Measurements from ENCODE around the gene DYRK1A.
"Not testable (repeated sequence)": the region's sequence is repeated elsewhere in the genome, so short reads cannot be mapped to it uniquely, and the experiment has no call there.

Gene DYRK1A

DNA sequence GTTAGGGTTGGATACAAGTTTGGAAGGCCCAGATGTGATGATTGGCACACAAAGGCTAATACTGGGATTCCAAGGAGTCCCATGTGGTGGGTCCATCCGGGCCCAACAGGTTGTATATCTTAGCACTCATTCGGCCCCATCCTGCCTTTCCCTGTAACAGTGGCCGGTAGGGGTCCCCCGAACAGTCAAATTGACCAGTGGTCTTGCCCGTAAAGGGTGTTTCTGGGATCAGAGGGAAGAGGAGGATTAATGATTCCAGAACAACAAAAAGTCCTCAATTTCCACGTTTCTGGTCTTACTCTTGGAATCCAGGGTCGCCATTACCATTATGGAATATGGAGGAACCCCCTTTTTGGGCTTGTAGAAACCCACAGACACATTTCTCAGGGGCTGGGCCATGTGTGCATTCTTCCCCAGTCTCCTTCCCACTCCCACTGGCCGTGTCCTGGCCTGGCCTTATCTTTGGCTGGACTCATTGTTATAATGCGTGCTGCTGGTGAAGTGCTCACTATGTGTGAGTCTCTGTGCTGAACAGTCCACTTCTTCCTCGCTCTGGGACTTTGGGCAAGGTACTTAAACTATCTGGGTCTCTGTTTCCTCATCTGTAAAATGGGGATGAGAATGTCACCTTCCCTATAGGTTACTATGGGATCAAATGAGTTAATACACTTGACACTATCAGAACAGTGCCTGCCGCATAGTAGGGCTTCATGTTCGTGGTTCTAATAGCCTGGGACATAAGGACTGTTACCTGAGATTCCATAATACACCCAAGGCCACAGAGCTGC, 161.8 kb downstream of the DYRK1A start:
- no peak for DNase-seq

DNA sequence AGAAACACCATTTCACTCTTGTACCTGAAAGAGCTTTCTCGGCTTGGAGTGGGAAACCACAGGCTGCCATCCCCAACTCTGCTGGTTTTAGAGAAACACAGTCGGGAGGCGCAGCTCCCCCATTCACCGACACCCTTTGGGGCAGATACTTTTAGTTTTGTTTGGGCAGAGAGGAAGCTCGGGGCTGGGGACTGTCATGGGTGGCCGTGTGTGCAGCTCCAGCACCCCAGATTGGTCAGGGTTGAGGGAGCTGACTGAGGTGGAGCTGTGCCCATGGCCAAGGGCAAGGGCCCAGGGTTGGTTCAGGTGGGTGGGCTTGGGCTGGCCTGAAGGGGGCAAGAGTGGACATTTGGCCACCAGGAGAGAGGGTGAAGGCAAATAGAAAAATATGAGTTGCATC, 163.1 kb downstream of the DYRK1A start:
- no peak for DNase-seq

DNA sequence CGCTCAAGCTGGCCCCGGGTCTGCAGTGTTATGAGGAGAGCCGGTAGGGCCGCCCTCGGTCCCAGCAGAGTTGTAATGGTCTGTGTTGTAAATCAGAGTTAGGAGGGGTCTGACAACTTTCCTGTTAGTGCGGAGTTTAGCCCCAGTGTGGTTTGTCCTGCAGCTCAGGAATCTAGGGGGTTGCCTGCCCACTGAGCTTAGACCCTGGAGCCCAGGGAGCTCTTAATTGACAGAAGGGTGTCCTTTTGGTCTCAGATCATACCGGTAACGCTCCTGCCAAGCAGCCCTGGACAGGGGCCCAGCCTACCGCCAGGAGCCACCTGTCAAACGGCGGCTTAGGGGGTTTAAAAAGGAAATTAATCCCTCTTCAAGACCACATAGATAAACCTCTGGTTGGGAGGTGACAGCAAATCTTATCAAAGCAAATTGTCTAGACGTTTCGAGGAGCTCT, 164.4 kb downstream of the DYRK1A start:
- peak in 1 of 2 experiments; percentile 48 for DNase-seq

GRCh38 chr21:37531431-37531932, 164.9 kb downstream of the DYRK1A start:
- peak; percentile 16 to 70 for DNase-seq

DNA sequence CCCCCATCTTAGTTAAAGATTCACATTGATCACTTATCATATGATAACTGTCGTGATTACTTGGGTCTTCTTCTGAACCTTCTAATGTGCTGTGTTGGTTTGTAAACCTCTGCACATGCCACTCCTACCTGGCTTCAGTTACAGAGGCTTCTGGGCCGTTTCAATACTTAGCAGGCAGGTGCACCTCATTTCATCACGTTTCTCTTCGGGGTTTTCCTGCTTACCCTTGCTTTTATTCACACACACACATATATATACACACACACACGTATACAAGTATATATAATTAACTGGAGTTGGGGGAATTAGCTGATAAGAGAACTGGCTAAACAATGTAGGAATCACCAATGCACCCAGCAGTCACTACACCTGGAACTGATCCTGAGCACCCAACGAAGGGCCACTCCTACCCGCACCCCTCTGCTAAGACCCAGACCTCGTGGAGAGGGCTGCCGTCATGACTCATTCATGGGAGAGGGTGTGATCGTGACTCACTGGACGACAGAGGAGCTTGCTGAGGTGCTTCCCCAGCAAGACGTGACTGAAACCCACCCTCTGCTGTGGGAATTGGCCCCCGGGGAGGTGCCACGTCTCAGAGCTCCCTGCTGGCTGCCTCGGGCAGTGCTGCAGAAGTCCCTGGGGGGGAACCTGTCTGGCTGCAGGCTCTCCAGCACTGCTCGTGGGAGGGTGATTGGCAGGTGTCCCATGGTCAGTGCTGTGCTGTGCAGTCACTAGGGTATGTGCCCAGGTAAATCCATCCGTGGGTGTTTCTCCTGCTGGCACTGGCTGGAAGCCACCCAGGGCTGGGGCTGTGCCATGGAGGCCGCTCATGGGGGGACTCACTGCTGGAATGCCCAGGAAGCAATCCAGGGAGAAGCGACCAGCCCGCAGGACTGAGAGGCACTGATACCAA, 166.6 kb downstream of the DYRK1A start:
- no peak for DNase-seq

- no peak for DNase-seq
Observed at GRCh38 chr21:37534431-37534830, 167.9 kb downstream of the DYRK1A start.

DNA sequence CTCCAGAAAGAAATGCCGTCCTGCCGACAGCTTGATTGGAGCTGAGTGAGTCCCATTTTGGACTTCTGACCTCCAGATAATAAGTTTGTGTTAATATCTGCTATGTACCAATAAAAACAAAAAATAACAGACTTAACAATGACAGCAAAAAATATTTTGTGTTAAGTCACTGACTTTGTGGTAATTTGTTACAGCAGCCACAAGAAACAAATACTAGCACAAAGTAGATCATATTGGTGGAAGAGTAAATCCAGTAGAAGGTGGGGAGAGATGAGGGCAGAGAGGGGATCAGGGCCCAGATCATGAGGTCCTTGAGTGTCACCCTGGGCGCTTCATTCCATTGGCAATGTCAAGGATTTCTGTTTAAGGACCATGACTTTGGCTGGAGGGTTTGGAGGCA, 168.6 kb downstream of the DYRK1A start:
- DNase-seq = no peak

GRCh38 chr21:37535672-37536071, 169.1 kb downstream of the DYRK1A start:
- DNase-seq = no peak

- DNase-seq = no peak
Observed at GRCh38 chr21:37536616-37537278, 170.2 kb downstream of the DYRK1A start.

- DNase-seq = no peak
Observed at GRCh38 chr21:37537391-37537996, 170.9 kb downstream of the DYRK1A start.

DNA sequence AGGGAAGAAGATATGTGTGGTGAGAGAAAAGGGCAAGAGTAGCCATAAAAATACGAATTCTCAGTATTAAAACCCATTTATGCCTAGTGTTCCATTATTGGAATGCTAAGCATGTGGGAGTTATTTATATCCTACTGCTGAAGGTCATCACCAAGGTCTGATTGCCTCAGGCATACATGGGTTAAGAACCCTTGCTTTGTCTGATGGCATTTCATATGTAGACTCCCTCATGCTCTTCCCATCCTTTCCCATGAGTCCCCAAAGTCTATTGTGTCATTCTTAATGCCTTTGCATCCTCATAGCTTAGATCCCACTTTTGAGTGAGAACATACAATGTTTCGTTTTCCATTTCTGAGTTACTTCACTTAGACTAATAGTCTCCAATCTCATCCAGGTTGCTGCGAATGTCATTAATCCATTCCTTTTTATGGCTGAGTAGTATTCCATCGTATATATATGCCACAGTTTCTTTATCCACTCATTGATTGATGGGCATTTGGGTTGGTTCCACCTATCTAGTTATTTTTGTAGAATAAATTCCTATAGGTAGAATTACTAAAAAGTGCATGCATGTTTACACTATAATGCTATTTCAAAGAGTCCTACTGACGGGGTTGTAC, 172.5 kb downstream of the DYRK1A start:
- no peak for DNase-seq

DNA sequence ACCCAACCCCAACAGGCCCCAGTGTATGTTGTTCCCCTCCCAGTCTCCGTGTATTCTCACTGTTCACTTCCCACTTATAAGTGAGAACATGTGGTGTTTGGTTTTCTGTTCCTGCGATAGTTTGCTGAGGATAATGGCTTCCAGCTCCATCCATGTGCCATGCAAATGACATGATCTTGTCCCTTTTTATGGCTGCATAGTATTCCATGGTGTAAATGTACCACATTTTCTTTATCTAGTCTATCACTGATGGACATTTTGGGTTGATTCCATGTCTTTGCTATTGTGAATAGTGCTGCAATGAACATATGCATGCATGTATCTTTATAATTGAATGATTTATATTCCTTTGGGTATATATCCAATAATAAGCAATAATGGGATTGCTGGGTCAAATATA, 174.6 kb downstream of the DYRK1A start:
- DNase-seq = not testable (repeated sequence)

DNA sequence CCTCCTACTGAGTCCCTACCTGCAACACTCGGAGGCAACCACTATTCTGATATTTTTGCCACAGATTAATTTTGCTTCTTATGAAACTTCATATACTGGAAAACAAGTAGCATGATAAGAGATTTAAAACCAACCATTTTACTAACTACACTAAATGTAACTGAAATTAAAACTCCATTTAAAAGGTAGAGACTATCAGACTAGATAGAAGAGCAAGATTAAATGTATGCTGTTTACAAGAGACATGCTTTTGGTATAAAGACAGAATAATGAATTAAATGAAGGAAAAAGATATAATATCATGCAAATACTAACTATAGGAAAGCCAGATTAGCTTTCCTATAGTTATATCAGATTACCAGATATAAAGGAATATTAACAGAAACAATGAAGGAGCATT, 175.9 kb downstream of the DYRK1A start:
- DNase-seq = no peak

GRCh38 chr21:37546299-37546908, 179.8 kb downstream of the DYRK1A start:
- DNase-seq = no peak

DNA sequence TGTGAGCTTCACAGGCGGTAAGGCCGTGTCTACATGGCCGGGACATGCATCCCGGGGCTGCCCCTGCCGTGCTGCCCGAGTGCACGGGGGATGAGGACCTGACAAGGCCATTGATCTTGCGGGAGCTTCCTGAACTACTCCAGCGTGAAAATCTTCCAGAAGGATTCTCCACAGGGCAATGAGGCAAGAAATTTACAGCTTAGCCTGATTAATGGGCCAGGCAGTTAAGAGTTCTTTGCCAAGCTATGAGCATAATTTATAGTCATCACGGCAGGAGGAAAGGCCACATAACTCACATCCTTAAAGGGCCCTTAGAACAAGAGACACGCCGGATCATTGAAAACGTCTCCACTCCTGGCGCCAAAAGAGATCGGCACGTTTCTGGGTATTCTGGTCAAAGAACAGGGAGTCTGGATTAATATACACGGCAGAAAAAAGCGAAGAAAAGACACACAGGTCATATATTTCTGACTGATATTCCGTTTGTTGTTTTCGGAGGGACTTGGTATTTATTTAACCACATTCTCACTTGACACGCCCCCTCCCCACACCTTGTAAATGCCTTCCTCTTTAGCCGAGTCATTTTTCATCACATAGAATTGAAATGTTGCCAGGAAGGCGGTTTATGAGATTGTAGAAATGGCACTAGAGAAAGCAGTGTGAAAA, 180.5 kb downstream of the DYRK1A start:
- peak; percentile 64 to 84 for DNase-seq

DNA sequence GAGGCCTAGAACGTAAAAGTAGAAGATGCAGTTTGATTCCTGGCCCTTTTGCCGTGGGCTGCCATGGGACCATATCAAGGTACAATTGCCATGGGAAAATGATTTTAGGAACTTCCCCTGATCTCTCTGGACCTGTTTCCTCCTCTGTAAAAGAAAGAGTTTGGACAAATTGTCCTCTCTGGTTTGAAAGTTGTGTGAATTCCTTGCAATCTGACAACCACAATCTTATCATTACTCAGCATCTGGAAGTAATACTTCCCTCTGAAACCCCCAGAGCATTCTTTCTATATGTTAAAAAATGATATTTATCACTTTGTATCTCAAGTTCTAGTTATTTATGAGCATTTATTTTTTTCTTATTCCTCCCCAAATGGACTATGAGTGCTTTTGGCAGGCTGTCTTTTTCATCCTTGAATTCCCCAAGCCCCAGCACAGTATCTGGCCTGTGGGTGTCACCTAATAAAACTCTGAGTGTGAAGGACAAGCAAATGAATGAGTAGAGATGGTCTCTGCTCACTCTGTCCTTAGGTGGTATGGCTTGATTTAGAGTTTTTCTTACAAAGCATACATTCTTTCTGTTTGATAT, 181.1 kb downstream of the DYRK1A start:
- no peak for DNase-seq

- DNase-seq = no peak
Observed at GRCh38 chr21:37548521-37548981, 182.0 kb downstream of the DYRK1A start.

DNA sequence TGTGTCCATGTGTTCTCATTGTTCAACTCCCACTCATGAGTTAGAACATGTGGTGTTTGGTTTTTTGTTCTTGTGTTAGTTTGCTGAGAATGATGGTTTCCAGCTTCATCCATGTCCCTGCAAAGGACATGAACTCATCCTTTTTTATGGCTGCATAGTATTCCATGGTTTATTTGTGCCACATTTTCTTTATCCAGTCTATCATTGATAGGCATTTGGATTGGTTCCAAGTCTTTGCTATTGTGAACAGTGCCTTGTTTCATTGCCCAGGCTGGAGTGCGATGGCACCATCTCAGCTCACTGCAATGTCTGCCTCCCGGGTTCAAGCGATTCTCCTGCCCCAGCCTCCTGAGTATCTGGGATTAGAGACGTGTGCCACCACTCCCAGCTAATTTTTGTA, 183.2 kb downstream of the DYRK1A start:
- not testable (repeated sequence) for DNase-seq

DNA sequence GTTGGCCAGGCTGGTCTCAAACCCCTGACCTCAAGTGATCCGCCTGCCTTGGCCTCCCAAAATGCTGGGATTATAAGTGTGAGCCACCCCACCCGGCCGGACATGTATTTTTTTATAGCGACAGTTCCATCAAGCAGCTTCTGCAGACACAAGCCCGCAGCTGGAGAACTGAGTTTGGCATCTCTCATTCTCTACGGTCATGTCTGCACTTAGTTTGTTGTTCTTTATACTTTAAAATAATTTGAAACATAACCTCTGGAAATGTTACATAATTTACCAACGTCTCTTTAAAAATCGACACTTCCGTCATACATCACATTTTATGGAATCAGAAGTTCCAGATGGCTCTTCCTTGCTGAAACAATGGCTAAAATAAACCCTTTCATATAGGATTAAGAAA, 183.6 kb downstream of the DYRK1A start:
- no peak for DNase-seq

DNA sequence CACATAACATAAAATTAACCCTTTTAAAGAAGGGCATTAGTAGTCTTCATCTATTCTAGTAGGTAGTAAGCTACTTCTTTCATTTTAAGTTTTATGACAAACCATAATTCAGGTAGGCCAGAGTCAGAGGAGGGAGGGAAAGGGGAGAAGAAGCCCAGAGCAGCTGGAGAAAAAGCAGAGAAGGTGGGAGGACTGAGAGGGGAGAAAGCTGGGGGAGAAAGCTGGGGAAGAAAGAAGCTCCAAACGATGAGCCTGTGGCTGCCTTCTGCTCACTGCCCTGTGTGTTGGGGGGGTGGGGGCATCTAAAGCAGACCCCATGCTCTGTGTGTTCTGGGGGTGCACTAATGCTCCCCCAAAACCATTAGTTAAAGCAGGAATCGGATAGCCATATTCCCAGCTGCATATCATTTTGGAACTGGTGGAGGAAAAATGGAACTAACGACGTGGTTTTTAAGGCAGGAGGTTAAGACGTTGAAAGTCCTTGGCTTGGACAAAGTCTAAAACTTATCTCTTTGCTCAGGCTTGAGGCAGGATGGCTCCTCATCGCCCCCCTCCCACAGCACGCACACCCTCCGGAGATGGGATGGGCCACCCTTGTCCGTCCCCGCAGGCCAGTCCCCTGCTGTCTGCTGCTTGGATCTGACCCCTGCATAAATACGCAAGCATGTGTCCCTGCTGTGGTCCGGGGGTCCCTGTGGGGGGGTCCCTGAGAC, 184.2 kb downstream of the DYRK1A start:
- DNase-seq = no peak

Measured in NCI-H446 (cell line).